Stimulated activated CD8-positive, alpha-beta memory T cell treated with anti-CD3 and anti-CD28 coated beads, Interleukin-2, amount 100 ng/mL, for 1 hour (primary cell): ENCODE data around the gene RALB.

ENCODE experiments used
- DNase-seq, 2 donors: peaks; one replicate each; pipeline ENCODE4 v3.0.0-alpha.2; 2020; ENCODE audit warnings: low read depth in 2 of 2

The RALB gene, protein sequence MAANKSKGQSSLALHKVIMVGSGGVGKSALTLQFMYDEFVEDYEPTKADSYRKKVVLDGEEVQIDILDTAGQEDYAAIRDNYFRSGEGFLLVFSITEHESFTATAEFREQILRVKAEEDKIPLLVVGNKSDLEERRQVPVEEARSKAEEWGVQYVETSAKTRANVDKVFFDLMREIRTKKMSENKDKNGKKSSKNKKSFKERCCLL

DNA sequence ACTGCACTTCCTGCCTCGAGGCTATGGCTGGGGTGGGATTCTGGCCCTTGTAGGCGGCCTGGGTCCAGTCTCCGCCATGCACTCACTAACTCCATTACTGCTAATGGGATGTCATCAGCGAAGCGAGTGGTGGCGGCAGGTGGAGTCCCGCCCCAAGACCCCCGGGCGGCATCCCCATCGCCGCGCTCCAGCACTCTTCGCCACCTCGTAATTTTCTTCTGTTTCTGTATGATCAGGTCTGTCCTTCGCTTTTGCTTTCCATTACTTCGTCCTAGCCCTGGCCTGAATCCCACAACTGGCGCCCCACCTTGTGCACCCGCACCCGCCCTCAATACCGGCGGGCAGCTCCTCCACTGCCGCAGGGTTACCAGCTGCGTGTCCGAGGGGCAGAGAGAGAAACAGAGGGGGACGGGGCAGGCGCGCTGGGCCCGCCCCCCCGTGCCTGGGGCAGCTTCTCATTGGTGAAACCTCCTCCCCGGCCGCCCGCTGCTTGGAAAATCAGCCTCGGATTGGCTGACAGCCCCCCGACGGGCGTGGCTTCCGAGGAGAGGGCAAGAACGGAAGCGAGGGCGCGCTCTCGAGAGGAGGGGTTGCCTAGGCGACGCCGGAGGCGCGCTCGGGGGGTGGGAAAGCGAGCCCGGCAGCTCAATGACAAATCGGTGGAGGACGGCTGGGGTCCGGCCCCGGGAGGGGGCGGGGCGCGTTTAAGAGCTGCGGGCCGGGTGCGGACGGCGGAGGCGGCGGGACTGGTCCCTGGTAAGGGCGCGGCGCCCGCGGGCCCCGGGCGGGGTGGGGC, at the start of gene RALB:
TSS of gene RALB (plus strand) at position 628 of the 796 bp plus-strand sequence. CDS start 25,813 bp downstream, outside the sequence.
- peak; percentile 97 to 98 for DNase-seq

GRCh38 chr2:120203251-120204021, 49.2 kb upstream of the RALB start:
- DNase-seq, result no peak

DNA sequence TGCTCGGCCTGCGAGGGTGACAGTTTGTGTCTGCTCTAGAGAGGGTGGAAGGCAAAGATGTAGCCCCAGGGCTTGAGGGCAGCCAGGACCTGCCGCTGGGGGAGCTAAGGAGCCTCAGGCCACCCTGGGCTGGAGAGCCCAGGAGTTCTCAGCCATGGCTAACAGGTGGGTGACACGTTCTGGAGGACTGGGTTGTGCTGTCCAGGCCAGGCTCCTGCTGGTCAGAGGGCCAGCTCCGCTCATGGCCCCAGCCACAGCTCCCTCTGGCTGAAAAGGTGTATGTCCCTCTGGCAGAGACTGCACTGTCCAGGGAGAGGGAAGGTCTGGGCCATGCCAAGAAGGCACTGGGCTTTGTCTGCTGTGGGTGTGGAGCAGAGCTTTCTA, 48.6 kb upstream of the RALB start:
- no peak for DNase-seq

DNA sequence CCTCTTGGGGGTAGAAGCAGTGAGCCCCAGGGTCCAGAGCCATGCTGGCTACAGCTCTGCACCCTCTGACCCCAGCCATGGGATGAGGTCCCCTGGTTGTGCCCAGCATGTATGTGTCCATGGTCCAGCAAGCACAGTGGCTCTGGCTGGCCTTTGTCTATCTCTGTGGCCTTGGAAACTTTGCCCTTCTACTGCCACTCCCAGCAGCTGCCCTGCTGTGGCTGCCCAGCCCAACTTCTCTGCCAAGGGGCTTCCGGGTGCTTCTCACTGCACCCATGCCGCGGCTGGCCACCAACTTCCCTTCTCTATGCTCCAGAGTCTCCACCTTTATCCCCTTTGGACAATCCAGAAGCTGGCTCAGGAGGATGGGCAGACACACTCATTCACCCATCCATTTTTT, 48.2 kb upstream of the RALB start:
- no peak for DNase-seq

DNA sequence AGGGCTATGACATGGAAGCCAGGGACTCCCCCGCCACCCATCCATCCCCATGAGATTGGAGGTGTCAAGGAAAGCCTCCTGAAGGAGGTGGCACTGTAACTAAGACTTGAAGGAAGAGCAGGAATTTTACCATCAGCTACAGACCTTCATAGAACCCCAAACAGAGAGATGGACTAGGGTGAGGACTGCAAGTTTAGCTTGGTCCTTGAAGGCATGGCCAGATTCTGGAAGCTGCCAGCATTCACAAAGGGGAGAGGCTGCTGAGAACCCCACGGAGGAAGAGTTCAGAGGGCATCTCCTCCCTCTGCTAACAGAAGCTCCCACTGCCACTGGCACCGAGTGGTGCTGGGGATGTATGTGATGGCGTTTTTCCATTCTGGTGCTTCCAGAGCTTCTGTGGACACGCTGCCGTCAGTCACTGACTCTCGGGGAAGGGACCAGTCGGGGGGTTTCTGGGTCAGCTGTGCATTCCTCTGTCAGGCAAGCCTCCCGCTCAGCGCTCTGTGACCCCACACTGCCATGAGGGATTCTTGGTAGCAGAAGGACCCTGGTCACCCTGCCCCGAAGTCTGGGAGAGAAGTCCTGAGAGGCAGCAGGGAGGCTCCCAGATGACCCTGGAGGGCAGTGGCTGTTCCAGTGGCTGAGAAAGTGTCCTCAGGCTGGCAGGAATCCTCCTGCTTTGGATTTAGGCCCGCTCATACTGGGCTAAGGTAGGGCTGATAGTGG, 47.5 kb upstream of the RALB start:
- DNase-seq, result no peak

DNA sequence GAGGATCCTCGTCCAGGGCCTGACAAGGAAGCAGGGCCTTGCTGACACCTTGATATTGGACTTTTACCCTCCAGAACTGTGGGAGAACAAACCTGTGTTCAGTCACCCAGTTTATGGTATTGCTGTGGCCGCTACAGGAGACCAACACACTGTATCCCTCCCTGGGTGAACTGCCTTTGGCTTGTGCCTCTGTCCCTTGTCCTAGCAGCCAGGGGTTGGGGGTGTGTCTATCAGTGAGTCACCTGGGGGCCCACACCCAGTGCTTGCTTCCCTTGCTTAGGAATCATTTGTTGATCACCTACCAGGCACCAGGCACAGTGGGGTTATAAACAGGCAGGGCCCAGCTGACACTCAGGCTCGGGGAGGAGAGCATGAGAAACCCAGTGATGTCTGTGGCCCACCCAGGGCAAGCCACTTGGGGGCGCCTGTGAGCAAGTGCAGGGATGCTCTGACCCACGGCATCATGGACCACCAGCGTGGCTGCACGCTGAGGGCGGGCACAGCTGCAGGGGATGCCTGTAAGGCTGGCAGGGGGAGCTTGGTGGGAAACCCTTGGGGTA, 46.5 kb upstream of the RALB start:
- DNase-seq, result no peak

DNA sequence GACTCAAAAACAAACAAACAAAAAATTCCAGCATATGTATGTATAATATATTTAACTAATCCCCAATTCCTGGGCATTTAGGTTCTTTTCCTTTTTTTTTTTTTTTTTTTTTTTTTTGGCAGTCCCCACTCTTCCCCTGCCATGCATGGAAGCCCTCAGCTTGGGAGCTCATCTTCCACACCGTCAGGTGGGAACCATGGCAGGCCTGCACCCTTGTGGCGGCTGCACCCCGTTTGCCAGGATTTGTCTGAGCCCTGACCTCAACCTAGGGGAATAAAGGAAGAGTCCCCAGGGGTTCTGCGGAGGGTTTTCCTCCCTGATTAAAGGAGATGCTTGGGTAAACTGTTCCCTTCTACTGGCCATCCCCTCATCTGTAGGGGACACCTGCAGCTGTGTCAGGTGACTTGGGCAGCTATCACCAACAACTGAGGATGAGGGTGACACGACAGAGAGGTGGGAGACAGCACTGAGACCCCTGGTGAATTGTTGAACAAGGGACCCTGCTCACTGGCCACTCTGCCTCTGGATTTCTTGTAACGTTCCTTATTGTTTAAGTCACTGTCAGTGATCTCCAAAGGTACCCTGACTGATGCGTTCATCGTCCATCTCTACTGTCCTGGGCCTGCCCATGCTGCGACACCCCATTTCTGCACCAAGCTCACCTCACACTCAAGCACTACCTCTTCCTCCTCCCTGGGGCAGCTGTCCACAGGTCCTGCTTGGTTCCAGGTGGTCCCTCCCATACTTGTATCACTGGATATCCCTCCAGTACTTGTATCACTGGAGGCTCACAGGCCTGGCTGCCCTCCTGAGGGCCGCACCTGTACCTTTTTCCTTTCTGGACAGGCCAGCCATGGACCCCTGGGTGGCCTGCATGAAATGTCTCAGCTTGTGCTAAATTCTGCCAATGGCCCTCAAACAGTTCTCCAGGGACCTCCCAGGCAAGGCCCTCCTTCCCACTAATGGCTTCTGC, 44.0 kb upstream of the RALB start:
- no peak for DNase-seq

GRCh38 chr2:120209427-120210269, 43.0 kb upstream of the RALB start:
- DNase-seq, result no peak

DNA sequence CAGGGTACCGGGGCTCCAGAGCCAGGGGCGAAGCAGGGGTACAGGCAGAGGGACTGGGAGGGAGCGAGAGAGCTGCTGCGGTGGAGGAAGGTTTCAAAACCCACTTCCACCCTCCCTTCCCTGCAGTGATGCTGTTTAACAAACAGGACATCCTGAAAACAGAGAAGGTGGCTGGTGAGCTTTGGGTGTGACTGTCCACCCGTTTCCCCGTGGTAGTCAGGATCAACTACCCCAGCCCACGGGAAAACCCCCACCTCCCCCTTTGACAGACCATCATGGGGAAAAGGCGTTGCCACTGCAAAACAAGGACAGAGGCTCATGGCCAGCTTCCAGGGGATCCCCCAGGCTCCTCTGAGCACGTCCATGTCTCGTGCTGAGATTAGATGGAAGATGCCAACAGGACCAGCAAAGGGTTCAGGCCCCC, 42.4 kb upstream of the RALB start:
- no peak for DNase-seq

GRCh38 chr2:120218181-120218580, 34.5 kb upstream of the RALB start:
- DNase-seq, result no peak

DNA sequence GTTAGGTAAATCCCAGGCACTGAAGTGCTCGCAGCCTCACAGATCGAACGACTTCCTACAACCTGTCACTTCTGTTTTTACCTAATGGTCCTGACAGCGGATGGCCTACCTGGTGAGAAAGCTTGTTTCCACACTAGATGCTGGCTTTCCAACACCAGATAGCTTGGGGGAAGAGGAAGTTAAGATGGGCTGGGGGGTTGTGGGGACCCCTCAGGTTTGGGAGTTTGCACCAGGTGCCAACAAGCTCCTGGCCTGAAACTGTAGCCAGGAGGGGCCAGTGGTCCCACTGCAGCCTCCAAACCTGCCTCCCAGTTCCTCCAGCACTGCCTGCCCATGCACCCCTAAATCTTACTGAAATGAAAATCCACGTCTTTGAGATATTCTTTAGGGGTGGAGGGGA, 33.4 kb upstream of the RALB start:
- DNase-seq, result no peak

- DNase-seq, result no peak
Measured at GRCh38 chr2:120219766-120220165, 32.9 kb upstream of the RALB start.

DNA sequence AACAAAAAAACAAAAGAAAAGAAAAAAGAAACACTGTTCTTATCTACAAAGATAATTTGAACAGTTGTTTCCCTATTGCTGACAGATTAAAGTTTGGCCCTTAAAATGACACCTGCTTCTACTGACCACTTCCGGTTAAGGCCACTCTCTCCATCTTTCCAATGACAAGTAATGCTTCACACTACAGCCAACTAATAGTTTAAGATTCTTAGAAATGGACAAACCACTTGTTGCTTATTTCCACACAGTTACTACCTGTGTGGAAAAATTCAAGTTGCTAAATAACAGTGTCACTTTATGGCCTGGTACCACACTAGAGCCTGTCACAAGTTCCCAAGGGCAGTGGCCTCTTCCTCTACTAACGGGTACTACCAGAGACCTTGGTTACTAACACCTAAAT, 31.9 kb upstream of the RALB start:
- DNase-seq, result no peak

DNA sequence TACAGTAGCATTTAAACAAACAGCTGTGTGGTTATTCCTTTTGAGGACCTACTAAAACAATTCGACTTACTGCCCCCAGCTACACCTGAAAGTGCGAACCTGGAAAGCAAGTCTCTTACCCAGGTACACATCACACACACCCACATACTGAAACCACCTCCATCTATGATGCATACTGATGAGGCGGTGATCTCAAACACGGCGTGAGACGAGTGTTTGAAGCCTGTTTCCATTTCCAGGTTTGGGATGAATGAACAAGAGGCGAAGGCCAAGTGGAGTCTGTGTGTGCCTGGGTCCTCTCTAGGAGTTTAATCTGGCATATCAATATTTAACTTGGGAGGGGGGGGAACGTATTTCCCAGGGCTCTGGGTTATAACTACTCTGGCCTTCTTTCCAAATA, 31.0 kb upstream of the RALB start:
- DNase-seq, result no peak

DNA sequence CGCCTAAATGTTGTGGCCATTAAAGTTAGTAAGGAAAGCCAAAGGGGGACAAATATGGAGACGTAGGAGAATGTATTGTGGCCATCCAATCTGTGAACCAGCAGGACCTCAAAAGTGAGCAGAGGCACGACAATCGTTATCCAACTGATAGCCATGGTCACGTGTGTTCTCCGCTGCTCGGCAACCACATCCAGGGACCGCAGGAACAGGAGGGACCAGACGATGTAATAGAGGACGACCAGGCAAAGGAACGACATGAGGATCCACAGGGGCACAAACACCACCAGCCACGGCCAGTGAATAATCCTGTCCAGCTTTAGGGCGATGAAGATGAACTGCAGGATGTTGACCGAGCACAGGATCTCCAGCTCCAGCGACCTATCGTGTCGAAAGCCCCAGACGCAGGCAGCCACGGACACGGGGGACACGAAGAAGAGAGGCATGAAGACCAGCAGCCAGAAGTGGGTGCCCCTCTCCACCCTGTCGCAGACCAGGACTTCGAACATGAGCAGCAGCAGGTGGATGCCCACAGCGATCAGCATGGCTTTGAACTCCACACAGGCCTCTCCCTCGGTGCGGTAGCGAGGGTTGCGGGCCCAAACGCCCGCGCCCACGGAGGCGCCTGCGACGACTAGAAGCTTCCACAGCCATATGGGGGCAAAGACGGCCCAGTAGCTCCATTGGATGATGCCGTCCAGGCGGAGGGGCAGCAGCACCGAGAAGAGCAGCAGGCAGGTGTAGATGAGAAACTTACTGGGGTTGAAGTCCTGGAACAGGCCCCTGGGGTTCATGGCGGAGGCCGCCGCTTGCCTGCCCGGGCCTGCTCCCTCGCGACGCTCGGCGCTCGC, 30.2 kb upstream of the RALB start:
- no peak for DNase-seq

DNA sequence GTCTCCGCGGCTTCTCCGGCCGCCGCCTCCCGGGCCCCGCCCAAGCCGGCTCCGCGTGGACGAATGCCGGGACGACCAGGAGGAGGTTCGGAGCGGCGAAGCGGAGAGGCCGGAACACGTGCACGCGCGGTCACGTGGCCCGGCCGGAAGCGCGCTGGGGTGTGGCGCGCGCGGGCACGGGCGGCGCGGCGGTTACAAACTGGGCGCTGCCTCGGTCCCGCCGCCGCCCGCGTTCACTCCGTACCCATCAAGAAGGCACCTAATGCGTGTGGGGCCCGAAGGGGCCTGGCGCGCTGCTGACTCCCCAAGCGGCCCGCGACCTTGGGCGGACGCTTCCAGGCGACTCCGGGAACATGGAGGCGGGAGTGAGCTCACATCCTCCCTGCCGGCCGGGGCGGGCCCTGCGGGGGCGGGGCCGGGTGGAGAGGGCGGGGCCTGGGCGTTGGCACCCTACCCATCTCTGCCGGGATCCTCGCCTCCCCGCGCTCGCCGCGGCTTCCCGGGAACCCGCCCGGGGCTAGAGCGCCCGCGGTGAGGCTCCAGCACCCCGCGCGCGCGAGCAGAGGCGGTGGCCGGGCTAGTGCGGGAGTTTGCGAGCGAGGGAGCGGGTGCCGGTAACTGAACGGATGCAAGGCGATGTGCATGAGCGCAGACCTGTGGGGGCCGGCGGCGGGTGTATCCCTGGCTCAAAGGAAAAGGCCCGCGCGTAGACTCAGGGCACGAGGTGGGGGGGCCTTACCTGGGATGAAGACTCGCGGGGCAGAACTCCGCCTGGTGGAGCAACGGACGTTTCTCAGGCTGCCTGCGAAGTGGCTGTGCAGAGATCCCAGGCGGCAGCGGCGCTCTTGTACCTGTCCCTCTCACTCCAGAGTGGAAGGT, 29.4 kb upstream of the RALB start, which contains the start of gene TMEM185B:
TSS of gene TMEM185B (minus strand) at position 367 of the 879 bp plus-strand sequence. CDS start 424 bp downstream, outside the sequence.
- peak; percentile 76 to 80 for DNase-seq

DNA sequence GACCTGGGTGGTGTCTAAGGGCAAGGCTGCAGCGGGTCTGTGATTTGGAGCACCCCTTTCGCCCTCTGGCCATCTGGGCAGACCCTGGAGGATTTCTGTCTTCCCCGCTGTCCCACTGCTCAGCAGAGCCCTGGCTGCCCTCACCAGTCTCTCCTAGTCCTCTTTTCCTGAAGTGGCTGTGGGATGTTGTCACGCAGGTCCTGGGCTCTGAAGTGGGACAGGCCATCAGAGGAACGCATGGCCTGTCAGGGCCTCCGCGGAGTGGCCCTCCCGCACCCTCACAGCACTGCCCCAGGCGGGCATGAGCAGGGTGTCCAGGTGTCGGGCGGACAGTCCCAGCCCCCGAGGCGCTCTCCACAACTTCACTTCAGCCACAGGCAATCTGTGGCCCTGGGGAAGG, 28.4 kb upstream of the RALB start:
- DNase-seq, result no peak
